ENCODE measurements around the gene HIP1R. TPM values are rescaled to one million over a fixed set of nuclear protein-coding genes. Genes with fewer than 3 reads are reported as not detected.

Gene HIP1R
- polyA plus RNA-seq, 2 of the 4 experiments (the other 2 are of a cell fraction): 9.0 to 10.6 TPM

DNA sequence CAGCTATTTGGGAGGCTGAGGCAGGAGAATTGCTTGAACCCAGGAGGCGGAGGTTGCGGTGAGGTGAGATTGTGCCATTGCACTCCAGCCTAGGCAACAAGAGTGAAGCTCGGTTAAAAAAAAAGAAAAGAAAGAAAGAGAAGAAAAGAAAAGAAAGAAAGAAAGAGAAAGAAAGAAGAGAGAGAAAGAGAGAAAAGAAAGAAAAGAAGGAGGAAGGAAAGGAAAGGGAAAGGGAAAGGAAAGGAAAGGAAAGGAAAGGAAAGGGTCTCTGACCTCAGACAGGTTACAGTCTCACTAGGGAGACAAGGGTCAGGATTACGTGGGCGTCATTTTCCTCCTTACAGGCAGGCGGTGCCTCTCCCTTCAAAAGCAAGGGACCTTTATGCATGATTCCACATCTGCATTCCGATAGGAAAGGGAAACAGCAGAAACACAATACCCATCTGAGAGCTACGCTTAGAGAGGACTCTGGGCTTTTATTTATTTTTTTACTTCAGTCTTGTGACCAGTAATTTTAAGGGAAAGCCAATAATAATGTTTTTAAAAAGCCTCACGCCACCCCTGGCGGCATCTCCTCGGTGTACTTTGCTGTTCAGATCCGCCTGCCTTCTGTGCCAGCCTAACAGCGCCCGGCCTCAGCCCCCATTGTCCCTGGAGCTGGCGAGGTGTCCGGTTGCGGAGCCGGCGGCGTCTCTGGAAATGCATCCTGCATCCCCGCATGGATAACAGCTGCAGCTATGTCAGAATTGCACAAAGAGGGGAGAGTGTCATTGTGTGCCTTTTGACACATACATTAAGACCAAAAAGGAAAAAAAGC is 945 bp upstream of the HIP1R start:
- ChIA-PET POLR2A (interaction anchor here (0.5 to 0.7 kb wide), 2 partner anchors 61 to 449 kb away, joined by 3 read pairs; no protein-coding TSS in a partner anchor), CTCF (interaction anchor here (0.7 to 4.2 kb wide), 14 partner anchors 9 to 87 kb away, joined by 3 to 31 read pairs (median 4); no protein-coding TSS in a partner anchor)
- peaks cover 26% of the 10 kb centered on the region for H3K4me1 ChIP-seq
- no peaks in the 10 kb centered on the region for H3K9me3 ChIP-seq
- peak overlapping the region; percentile 95 for H3K4me2 ChIP-seq
- WGBS (ENCODE audit: missing lambda C conversion rate): 16% methylated on average over 21 of the region's 21 CpGs
- H3K27ac ChIP-seq: peak overlapping the region; percentile 82 to 87
- peak; percentile 79 to 82 for DNase-seq (ENCODE audit: low read depth in 1 of 2, low spot score in 1 of 2)
- ATAC-seq: peak; percentile 74 to 84
- FAIRE-seq: no peak
- no peak for TF ChIP-seq CHD2 (IDR thresholded peaks at IDR 0.05; ENCODE audit: low read length, partially characterized antibody)
- TF ChIP-seq SMC3 (IDR thresholded peaks at IDR 0.05): peak; percentile 12; the same call in 1 of the 3 replicates
- TF ChIP-seq RCOR1 (IDR thresholded peaks at IDR 0.05; ENCODE audit: low read depth, low read length): no peak
- TF ChIP-seq, protein P1, sequence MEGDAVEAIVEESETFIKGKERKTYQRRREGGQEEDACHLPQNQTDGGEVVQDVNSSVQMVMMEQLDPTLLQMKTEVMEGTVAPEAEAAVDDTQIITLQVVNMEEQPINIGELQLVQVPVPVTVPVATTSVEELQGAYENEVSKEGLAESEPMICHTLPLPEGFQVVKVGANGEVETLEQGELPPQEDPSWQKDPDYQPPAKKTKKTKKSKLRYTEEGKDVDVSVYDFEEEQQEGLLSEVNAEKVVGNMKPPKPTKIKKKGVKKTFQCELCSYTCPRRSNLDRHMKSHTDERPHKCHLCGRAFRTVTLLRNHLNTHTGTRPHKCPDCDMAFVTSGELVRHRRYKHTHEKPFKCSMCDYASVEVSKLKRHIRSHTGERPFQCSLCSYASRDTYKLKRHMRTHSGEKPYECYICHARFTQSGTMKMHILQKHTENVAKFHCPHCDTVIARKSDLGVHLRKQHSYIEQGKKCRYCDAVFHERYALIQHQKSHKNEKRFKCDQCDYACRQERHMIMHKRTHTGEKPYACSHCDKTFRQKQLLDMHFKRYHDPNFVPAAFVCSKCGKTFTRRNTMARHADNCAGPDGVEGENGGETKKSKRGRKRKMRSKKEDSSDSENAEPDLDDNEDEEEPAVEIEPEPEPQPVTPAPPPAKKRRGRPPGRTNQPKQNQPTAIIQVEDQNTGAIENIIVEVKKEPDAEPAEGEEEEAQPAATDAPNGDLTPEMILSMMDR (IDR thresholded peaks at IDR 0.05): peak; percentile 23; the same call in 1 of the 3 replicates
- no peak for TF ChIP-seq ZSCAN20 (CRISPR knock-in tag; IDR thresholded peaks at IDR 0.05)
- TF ChIP-seq NFE2L2 (conservative IDR thresholded peaks at IDR 0.05; ENCODE audit: low read length): no peak
- TF ChIP-seq RARB (CRISPR knock-in tag; IDR thresholded peaks at IDR 0.05): no peak
- TF ChIP-seq POLR2A (IDR thresholded peaks at IDR 0.05; ENCODE audit: low read length): no peak
- TF ChIP-seq, protein P2, sequence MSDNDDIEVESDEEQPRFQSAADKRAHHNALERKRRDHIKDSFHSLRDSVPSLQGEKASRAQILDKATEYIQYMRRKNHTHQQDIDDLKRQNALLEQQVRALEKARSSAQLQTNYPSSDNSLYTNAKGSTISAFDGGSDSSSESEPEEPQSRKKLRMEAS (IDR thresholded peaks at IDR 0.05): peak; percentile 53
- TF ChIP-seq, protein P3, sequence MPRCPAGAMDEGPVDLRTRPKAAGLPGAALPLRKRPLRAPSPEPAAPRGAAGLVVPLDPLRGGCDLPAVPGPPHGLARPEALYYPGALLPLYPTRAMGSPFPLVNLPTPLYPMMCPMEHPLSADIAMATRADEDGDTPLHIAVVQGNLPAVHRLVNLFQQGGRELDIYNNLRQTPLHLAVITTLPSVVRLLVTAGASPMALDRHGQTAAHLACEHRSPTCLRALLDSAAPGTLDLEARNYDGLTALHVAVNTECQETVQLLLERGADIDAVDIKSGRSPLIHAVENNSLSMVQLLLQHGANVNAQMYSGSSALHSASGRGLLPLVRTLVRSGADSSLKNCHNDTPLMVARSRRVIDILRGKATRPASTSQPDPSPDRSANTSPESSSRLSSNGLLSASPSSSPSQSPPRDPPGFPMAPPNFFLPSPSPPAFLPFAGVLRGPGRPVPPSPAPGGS (IDR thresholded peaks at IDR 0.05): no peak
- TF ChIP-seq, protein P4, sequence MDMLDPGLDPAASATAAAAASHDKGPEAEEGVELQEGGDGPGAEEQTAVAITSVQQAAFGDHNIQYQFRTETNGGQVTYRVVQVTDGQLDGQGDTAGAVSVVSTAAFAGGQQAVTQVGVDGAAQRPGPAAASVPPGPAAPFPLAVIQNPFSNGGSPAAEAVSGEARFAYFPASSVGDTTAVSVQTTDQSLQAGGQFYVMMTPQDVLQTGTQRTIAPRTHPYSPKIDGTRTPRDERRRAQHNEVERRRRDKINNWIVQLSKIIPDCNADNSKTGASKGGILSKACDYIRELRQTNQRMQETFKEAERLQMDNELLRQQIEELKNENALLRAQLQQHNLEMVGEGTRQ (IDR thresholded peaks at IDR 0.05): no peak
- peak overlapping the region; percentile 98 for H3K4me3 ChIP-seq

DNA sequence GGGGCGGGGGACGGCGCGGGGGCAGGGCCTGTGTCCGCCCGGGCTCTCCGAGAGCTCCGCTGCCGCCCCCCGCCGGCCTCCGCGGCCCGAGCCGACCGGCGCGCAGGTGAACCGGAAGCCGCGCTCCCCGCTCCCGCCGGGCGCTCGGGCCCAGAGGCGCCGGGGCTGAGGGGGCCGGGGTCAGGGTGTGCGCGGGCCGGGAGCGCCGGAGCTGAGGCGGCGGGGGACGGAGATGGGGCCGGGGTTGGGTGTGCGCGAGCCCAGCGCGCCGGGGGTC is 431 bp downstream of the HIP1R start:
- Histone ChIP-seq H3K9me3 (no peaks in the 10 kb centered on the region), H3K27ac (peak overlapping the region; percentile 82 to 87), H3K4me3 (peak overlapping the region; percentile 98), H3K4me2 (peak overlapping the region; percentile 95), H3K4me1 (peaks cover 32% of the 10 kb centered on the region)
- ATAC-seq (peak; percentile 6 to 37; a peak in 5 of 6 replicates), DNase-seq (ENCODE audit: low read depth in 1 of 2, low spot score in 1 of 2) (peak in 1 of 2 experiments; percentile 46), FAIRE-seq (no peak)
- POLR2A ChIA-PET: no interaction called here
- WGBS (ENCODE audit: missing lambda C conversion rate): no CpG with 5 or more reads among the region's 43 CpGs
- CTCF ChIA-PET: interaction anchor here (1.0 to 4.2 kb wide), 5 partner anchors 10 to 81 kb away, joined by 3 to 31 read pairs (median 4); no protein-coding TSS in a partner anchor
- no peak for TF ChIP-seq BHLHE40 (IDR thresholded peaks at IDR 0.05; ENCODE audit: low read depth, low read length)
- no peak for TF ChIP-seq JUNB (IDR thresholded peaks at IDR 0.05)
- TF ChIP-seq, protein P5, sequence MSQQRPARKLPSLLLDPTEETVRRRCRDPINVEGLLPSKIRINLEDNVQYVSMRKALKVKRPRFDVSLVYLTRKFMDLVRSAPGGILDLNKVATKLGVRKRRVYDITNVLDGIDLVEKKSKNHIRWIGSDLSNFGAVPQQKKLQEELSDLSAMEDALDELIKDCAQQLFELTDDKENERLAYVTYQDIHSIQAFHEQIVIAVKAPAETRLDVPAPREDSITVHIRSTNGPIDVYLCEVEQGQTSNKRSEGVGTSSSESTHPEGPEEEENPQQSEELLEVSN (IDR thresholded peaks at IDR 0.05; ENCODE audit: borderline replicate concordance, low read depth): no peak
- no peak for TF ChIP-seq NFE2L2 (conservative IDR thresholded peaks at IDR 0.05; ENCODE audit: low read length)
- TF ChIP-seq FOSB (CRISPR knock-in tag; IDR thresholded peaks at IDR 0.05): no peak
- no peak for TF ChIP-seq FOXS1 (CRISPR knock-in tag; IDR thresholded peaks at IDR 0.05)
- TF ChIP-seq, protein P6, sequence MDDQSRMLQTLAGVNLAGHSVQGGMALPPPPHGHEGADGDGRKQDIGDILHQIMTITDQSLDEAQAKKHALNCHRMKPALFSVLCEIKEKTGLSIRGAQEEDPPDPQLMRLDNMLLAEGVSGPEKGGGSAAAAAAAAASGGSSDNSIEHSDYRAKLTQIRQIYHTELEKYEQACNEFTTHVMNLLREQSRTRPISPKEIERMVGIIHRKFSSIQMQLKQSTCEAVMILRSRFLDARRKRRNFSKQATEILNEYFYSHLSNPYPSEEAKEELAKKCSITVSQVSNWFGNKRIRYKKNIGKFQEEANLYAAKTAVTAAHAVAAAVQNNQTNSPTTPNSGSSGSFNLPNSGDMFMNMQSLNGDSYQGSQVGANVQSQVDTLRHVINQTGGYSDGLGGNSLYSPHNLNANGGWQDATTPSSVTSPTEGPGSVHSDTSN (IDR thresholded peaks at IDR 0.05): no peak
- TF ChIP-seq, protein P7, sequence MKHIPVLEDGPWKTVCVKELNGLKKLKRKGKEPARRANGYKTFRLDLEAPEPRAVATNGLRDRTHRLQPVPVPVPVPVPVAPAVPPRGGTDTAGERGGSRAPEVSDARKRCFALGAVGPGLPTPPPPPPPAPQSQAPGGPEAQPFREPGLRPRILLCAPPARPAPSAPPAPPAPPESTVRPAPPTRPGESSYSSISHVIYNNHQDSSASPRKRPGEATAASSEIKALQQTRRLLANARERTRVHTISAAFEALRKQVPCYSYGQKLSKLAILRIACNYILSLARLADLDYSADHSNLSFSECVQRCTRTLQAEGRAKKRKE (CRISPR knock-in tag; IDR thresholded peaks at IDR 0.05; ENCODE audit: low read depth): no peak
- TF ChIP-seq MAFK (IDR thresholded peaks at IDR 0.05; ENCODE audit: partially characterized antibody): no peak
- TF ChIP-seq, protein P8, sequence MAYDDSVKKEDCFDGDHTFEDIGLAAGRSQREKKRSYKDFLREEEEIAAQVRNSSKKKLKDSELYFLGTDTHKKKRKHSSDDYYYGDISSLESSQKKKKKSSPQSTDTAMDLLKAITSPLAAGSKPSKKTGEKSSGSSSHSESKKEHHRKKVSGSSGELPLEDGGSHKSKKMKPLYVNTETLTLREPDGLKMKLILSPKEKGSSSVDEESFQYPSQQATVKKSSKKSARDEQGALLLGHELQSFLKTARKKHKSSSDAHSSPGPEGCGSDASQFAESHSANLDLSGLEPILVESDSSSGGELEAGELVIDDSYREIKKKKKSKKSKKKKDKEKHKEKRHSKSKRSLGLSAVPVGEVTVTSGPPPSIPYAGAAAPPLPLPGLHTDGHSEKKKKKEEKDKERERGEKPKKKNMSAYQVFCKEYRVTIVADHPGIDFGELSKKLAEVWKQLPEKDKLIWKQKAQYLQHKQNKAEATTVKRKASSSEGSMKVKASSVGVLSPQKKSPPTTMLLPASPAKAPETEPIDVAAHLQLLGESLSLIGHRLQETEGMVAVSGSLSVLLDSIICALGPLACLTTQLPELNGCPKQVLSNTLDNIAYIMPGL (CRISPR knock-in tag; IDR thresholded peaks at IDR 0.05; ENCODE audit: borderline replicate concordance): no peak
- TF ChIP-seq, protein P3 (IDR thresholded peaks at IDR 0.05): no peak
- TF ChIP-seq HOXB13 (CRISPR knock-in tag; IDR thresholded peaks at IDR 0.05; ENCODE audit: low read depth): no peak
- no peak; the same call in 2 of the 3 replicates for TF ChIP-seq SMC3 (IDR thresholded peaks at IDR 0.05)
- TF ChIP-seq RNF2 (IDR thresholded peaks at IDR 0.05; ENCODE audit: borderline replicate concordance, low read depth): no peak
- no peak for TF ChIP-seq RCOR1 (IDR thresholded peaks at IDR 0.05; ENCODE audit: low read depth, low read length)
- no peak for TF ChIP-seq MAZ (IDR thresholded peaks at IDR 0.05; ENCODE audit: borderline replicate concordance, low read depth, low read length)
- TF ChIP-seq TP53 (CRISPR knock-in tag; IDR thresholded peaks at IDR 0.05): no peak
- TF ChIP-seq CBX2 (IDR thresholded peaks at IDR 0.05; ENCODE audit: borderline replicate concordance, low read depth): no peak

All from A549 (cell line).